DMS153 treated with DMSO at 0.1 percent for 48 hours (cell line): Measurements from ENCODE around the gene WFDC12.
"Not testable (repeated sequence)": the region's sequence is repeated elsewhere in the genome, so short reads cannot be mapped to it uniquely, and the experiment has no call there.

Experiments used
- DNase-seq: peaks from one replicate; lab custom pipeline; 2025; ENCODE audit not compliant: unreplicated experiment; lab: John Stamatoyannopoulos, UW

WFDC12 gene

DNA sequence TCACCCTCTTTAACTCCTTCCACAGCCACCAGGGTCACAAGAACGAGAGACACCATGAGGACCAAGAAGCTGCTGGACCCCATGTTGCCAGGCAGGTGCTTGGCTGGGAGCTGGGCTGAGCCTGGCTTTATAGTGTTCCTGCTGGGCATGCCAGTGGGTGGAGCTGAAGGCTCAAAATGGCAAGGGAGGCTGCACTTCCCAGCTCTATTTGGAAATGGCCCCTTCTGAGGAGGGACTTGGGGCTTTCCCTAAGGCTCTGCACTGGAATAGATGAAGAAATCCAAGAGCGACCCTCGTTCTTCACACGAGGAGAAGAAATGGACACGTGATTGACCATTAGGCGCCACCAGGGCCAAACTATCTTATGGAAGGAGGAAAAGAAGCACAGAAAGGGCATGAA, at the start of gene WFDC12:
WFDC12 (minus strand) TSS at position 101 of the 400 bp plus-strand sequence; CDS start at position 83, 18 bp downstream.
- no peak for DNase-seq

DNA sequence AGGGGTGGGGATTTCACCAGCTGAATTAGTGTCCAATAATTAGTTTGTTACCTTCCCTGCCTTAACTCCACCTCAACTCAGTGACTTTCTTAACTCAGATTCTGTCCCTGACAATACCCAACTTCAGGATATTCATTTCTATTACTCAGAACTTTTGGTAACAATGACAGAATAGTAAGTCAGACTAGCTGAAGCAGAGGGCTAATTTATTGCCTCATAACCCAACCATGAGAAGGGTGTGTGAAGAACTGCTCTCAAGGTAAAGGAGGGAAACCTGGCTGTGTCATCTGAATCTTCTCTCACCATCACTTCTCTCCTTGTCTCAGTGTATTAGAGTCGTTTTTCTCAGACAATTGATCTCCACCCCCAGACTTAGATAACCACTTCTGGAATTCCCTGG, 49.3 kb upstream of the WFDC12 start:
- DNase-seq, result no peak

- DNase-seq, result no peak
Observed at GRCh38 chr20:45164906-45165305, 40.6 kb upstream of the WFDC12 start.

GRCh38 chr20:45163083-45163803, 39.0 kb upstream of the WFDC12 start:
- DNase-seq, result no peak

DNA sequence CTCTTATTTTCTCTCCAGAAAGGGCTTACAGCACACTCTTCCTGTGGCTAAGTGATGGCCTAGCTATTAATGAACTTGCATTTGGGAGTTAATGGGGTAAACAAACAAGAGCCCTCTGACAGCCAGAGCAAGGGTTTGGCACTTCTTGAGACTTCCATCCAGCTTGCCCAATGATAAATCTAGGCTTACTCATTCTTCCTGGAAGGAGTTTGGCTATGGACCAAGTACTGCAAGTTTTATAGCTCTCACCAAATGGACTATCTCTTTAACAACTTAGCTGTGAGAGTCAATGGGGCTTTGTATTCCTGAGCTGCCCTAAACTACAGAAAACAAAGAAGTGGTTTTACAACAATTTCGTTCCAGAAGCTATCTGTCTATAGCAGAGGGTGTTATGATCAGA, 33.7 kb upstream of the WFDC12 start:
- no peak for DNase-seq

GRCh38 chr20:45156713-45157112, 32.4 kb upstream of the WFDC12 start:
- no peak for DNase-seq

DNA sequence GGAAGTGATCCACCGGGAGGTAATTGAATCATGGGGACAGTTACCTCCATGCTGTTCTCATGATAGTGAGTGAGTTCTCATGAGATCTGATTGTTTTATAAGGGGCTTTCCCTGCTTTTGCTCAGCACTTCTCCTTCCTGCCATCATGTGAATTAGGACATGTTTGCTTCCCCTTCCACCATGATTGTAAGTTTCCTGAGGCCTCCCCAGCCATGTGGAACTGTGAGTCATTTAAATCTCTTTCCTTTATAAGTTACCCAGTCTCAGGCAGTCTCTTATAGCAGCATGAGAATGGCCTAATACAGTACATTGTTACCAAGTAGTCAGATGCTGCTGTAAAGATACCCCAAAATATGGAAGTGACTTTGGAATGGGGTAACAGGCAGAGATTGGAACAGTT, 30.5 kb upstream of the WFDC12 start:
- DNase-seq, result not testable (repeated sequence)

DNA sequence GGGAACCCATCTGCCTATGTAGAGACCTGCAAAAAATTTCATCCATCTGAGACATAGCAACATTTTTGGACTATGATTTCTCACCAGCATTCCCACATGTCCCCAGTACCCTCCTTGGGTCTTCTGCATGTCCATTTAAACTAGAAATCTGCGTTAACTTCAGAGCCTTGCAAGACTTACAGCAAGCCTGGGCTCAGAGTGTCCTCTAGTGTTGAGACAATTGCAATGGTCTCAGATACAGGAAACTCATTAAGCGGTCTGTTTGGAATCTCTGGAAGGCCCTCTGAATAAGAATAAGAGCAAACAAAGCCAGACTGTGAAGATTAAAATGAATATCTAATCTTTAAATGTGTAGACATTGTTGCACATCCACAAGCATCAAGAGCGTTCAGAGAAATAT, 29.9 kb upstream of the WFDC12 start:
- DNase-seq, result no peak

GRCh38 chr20:45153752-45154151, 29.5 kb upstream of the WFDC12 start:
- DNase-seq, result no peak

- no peak for DNase-seq
Observed at GRCh38 chr20:45153147-45153546, 28.9 kb upstream of the WFDC12 start.

DNA sequence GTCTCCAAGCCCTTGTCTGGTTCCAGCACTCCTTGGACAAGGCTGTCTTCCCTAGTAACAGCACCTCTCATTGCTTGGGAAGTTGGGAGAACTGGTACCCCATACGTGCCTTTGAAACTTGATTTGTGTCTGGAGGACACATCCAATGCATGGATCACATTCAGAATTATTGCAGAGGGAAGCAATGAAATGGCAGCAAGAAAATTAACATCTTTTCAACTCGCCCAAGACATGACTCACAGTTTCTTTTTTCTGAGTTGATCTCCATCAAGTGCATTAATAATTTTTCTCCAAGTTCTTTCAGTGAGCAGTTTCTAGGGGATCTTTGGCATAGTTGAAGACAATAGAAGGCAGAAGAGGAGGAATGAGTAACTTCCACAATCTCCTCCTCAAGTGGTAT, 28.1 kb upstream of the WFDC12 start:
- DNase-seq, result no peak

DNA sequence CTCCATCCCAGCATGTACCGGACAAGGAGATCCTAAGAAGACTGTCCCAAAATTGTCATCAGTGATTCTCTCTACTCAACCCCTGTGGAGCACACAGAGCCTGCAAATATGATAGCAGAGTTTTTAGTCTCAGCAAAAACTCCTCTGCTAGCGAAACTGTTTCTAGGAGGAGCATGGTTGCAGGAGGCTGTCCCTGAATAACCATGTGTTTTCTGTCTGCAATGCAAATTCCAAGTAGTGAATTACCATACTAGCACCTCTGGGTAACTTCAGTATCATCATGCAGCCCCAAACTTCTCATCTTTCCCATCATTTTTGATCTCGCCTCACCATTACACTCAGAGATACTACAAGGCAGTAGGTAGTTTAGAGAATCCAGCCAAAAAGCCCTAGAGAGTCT, 24.8 kb upstream of the WFDC12 start:
- no peak for DNase-seq

DNA sequence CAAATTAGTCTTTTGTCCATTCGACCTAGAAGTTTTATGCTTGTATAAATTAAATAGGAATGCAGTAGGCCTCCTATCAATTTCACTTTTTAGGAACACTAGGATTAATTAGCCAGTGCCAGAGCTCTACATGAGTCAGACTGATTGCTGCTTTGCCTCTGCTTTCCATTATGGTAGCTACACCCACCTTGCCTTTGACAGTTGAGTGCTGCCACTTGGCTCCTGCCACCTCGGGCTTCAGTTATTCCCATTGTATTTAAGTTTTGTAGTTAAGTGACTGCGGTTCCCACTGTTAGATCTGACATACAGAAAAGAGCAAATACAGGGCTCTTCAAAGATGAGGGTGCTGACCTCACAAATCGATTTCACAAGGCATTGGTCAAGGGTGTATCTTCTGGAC, 16.6 kb upstream of the WFDC12 start:
- DNase-seq, result no peak

GRCh38 chr20:45139733-45140375, 15.6 kb upstream of the WFDC12 start:
- DNase-seq, result not testable (repeated sequence)

DNA sequence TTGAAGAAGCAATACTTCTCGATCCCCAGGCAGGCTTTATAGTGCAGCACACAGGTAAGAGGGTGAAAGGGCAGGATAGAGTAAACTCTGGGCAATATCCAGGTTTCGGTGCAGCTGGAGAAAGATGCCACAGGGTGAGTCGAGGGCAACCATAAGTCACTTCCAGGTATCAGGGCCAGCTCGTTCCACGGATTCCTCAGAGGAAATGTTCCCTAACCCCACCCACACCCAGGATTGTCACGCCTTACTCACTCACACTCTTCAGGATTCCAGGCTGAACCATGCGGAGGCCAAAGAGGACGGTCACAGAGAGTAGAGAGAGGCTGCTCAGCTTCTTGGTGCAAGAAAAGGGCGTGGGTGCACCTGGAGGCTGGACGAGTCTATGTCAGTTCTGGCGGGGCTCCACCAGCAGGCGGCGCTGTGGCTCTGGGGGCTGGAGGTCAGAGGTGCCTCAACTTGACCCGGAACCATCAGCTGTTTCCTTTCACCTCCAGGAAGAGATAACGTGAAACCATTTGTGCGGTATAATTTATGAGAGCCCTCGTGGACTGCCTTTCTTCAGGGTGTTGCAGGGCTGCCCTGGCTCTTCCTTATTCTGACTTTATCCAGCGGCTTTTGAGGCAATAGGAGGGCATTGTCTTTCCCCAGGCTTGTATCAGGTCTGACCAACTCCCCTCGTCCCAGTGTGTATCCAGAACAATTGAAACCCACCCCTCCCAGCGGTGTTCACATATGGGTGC, 14.5 kb upstream of the WFDC12 start:
- peak; percentile 35 for DNase-seq

- no peak for DNase-seq
Observed at GRCh38 chr20:45136911-45137310, 12.6 kb upstream of the WFDC12 start.

GRCh38 chr20:45128099-45128498, 3.8 kb upstream of the WFDC12 start:
- DNase-seq, result no peak

DNA sequence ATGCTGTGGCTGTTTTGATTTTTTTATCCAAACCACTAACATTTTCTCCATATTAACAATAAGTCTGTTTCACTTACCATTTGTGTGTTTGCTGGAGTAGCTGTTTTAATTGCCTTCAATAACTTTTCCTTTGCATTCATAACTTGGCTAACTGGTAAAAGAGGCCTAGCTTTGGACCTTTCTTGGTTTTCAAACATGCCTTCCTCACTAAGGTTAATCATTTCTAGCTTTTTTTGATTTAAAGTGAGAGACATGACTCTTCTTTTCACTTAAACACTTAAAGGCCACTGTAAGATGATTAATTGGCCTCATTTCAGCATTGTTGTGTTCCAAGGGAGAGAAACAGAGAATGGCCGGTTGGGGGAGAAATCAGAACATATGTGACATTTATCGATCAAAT, 2.9 kb downstream of the WFDC12 start:
- DNase-seq, result no peak

- DNase-seq, result no peak
Observed at GRCh38 chr20:45119556-45120266, 4.6 kb downstream of the WFDC12 start.

DNA sequence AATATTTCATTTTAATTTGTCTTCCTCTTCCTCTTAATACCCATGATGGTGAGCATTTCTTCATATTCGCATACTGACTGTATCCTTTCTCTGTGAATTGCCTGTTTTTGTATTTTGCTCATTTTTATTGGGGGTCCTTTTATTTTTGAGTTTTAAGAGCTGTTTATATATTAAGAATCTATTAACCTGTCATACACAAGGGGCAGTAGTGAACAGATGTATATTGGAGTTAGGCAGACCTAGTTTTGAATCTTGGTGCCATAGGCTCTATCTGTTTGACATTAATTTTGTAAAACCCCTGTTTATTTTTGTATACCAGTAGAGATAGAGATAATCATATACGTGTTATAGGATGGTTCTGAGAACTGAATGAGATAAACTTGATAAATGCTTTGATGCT, 6.2 kb downstream of the WFDC12 start:
- no peak for DNase-seq

DNA sequence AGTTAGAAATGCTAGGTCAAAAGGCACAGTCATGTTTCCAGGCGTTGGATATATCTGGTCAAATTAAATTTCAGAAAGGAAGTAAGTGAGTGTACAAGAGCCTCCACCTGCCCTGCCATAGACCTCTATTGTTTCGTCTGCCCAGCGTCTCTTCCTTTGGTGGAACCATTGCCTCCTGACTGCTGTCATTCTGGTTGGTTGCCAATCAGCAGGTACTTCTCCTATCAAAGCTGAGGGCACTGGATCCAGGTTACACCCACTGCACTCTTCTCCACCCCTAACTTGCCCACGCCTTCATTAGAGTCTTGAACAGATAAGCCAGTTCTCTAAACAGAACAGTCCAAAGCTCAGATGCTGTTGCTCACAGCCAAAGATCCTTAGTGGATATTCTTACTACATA, 6.7 kb downstream of the WFDC12 start:
- DNase-seq, result peak; percentile 1
